A673 (cell line): ENCODE measurements around the gene ZNF441. TPM values are rescaled to one million over a fixed set of nuclear protein-coding genes. Genes with fewer than 3 reads are reported as not detected.

Source experiments
- BruUV-seq: library from RNA; stranded (reverse); fragments of 400-500 nt; replicated peaks from 2 replicates; lab custom pipeline; 2021; lab: Mats Ljungman, UMichigan
- CTCF ChIA-PET: fragments of 300-600 bp; sonication (Branson Sonifier 250); formaldehyde crosslinking; loops from one replicate; lab custom pipeline; 2022; ENCODE audit warnings: antibody characterized with exemption; lab: Charles Lee
- POLR2A ChIA-PET: fragments of 300-600 bp; sonication (Branson Sonifier 250); formaldehyde crosslinking; loops from one replicate; lab custom pipeline; 2022; ENCODE audit warnings: antibody characterized with exemption; ENCODE audit not compliant: low non-redundant PET; lab: Charles Lee
- DNase-seq: peaks from one replicate; pipeline ENCODE4 v3.0.0-alpha.2; 2015; ENCODE audit warnings: low spot score
- H3K27ac ChIP-seq: fragments of 200-600 bp; sonication (generic); 2 replicates; pipeline ENCODE4 v1.5.1; 2016; ENCODE audit warnings: mixed run types, low read depth, mild to moderate bottlenecking, mixed read lengths, antibody characterized with exemption, low read length; ENCODE audit not compliant: poor library complexity, severe bottlenecking
- H3K27me3 ChIP-seq: fragments of 200-600 bp; sonication (generic); replicated peaks from 2 replicates; pipeline ENCODE4 v1.6.1; 2017; ENCODE audit warnings: mixed run types, low read depth, mild to moderate bottlenecking, mixed read lengths, antibody characterized with exemption, low read length; ENCODE audit not compliant: insufficient read depth, poor library complexity
- H3K36me3 ChIP-seq: fragments of 200-600 bp; sonication (generic); 2 replicates; pipeline ENCODE4 v1.6.1; 2016; ENCODE audit warnings: mixed run types, mild to moderate bottlenecking, mixed read lengths, antibody characterized with exemption, low read length; ENCODE audit not compliant: insufficient read depth, poor library complexity, severe bottlenecking
- H3K4me1 ChIP-seq: fragments of 200-600 bp; sonication (generic); 2 replicates; pipeline ENCODE4 v1.6.1; 2017; ENCODE audit warnings: mixed run types, mild to moderate bottlenecking, mixed read lengths, antibody characterized with exemption, low read length; ENCODE audit not compliant: insufficient read depth, poor library complexity, severe bottlenecking
- H3K4me3 ChIP-seq: fragments of 200-600 bp; sonication (generic); 2 replicates; pipeline ENCODE4 v1.5.1; 2016; ENCODE audit warnings: low read depth, mixed run types, mild to moderate bottlenecking, mixed read lengths, low read length; ENCODE audit not compliant: poor library complexity, severe bottlenecking
- H3K9me3 ChIP-seq: fragments of 200-600 bp; sonication (generic); 2 replicates; pipeline ENCODE4 v1.6.1; 2016; ENCODE audit warnings: mixed run types, low read depth, mild to moderate bottlenecking, mixed read lengths, antibody characterized with exemption, low read length; ENCODE audit not compliant: poor library complexity, severe bottlenecking
- EZH2 ChIP-seq: fragments of 200-600 bp; sonication (generic); IDR thresholded peaks from 2 replicates; pipeline ENCODE4 v1.6.1; 2017; ENCODE audit warnings: borderline replicate concordance, low read depth, mild to moderate bottlenecking, mixed read lengths, antibody characterized with exemption, low read length; ENCODE audit not compliant: poor library complexity, severe bottlenecking
- intact Hi-C: fragments of 100-400 bp; cut with micrococcal nuclease; formaldehyde crosslinking; loops from one replicate; pipeline ENCODE4 v1.10.0; 2022; ENCODE audit not compliant: unreplicated experiment
- total RNA-seq: library from RNA; stranded (reverse); gene quantifications from 2 replicates; pipeline ENCODE4 v1.2.3, GENCODE V29; 2021
- TF ChIP-seq, protein P1 (sequence below): fragments of 300-800, 200-600 bp; sonication (generic); conservative IDR thresholded peaks from 2 replicates; pipeline ENCODE4 v1.5.1; 2017; ENCODE audit warnings: low read depth, mild to moderate bottlenecking, antibody characterized with exemption, low read length, moderate library complexity, mixed read lengths

The ZNF441 gene
- total RNA-seq, 1 experiment from 2014 or later, result 3.7 TPM

DNA sequence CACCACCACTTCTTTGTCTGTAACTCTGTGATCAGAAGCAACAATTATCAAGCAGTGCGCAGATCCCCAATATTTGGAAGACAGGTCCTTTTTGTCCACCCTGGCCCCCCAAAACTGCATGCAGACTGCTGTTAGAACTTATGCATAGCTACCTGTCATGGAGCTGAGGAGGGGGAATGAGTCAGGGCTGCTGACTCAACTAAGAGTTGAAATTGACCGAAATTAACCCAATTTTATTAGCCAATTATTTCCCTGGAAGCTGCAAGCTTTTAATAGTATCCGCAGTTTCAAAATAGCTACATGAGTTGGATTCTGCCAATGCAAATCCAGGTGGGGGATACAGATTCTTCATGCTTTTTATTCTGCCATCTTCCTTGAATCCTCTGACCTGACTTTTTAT lies 17.6 kb downstream of the ZNF441 start:
- H3K4me1 ChIP-seq, result no peaks in the 10 kb centered on the region
- TF ChIP-seq EZH2, result no peak
- no peak overlapping the region for H3K4me3 ChIP-seq
- ChIA-PET POLR2A (no interaction called here), CTCF (no interaction called here)
- no peak overlapping the region for H3K27ac ChIP-seq
- peaks cover 92% of the 10 kb centered on the region for H3K9me3 ChIP-seq
- no peak for DNase-seq
- intact Hi-C loops, result no loop called here
- H3K36me3 ChIP-seq, result peaks cover 29% of the 10 kb centered on the region
- no peaks in the 10 kb centered on the region for H3K27me3 ChIP-seq
- BruUV-seq, result no TSS peak

DNA sequence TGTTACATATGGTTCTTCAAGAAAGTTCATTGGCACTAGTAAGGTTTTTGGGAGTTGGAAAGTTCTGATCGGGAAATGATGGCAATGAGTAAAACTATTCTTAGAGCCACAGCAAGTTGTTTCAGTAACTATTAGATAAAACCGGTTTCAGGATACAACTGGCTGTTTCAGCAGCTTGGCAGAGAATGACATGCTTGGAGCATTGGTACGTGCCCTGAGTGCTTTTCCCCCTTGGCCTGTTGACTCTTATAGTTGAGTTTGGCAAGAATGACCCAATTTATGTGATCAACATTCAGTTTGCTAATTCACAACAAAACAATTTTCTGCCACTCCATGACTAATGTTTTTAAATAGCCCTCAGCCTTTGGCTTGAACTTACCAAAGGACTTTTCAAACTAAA lies 20.7 kb downstream of the ZNF441 start:
- Histone ChIP-seq H3K27me3 (no peaks in the 10 kb centered on the region), H3K4me1 (no peaks in the 10 kb centered on the region), H3K4me3 (no peak overlapping the region), H3K27ac (no peak overlapping the region), H3K36me3 (peaks cover under 1% of the 10 kb centered on the region), H3K9me3 (peaks cover 76% of the 10 kb centered on the region)
- no TSS peak for BruUV-seq
- TF ChIP-seq, protein P1, sequence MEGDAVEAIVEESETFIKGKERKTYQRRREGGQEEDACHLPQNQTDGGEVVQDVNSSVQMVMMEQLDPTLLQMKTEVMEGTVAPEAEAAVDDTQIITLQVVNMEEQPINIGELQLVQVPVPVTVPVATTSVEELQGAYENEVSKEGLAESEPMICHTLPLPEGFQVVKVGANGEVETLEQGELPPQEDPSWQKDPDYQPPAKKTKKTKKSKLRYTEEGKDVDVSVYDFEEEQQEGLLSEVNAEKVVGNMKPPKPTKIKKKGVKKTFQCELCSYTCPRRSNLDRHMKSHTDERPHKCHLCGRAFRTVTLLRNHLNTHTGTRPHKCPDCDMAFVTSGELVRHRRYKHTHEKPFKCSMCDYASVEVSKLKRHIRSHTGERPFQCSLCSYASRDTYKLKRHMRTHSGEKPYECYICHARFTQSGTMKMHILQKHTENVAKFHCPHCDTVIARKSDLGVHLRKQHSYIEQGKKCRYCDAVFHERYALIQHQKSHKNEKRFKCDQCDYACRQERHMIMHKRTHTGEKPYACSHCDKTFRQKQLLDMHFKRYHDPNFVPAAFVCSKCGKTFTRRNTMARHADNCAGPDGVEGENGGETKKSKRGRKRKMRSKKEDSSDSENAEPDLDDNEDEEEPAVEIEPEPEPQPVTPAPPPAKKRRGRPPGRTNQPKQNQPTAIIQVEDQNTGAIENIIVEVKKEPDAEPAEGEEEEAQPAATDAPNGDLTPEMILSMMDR, result no peak
- no peak for TF ChIP-seq EZH2
- no peak for DNase-seq
- intact Hi-C loops, result no loop called here
- POLR2A ChIA-PET, result no interaction called here
- CTCF ChIA-PET, result no interaction called here

DNA sequence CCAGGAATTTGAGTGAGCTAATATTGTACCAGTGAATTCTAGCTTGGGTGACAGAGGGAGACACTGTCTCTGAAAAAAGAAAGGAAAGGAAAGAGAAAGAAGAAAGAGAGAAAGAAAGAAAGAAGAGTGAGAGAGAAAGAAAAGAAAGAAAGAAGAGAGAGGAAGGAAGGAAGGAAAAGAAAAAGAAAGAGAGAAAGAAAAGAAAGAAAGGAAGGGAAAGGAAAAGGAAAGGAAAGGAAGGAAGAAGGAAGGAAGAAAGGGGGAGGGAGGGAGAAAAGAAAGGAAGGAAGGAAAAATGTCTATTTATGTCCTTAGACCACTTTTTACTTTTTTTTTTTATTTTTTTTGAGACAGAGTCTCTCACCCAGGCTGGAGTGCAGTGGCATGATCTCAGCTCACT lies 26.1 kb downstream of the ZNF441 start:
- Histone ChIP-seq H3K9me3 (peaks cover 27% of the 10 kb centered on the region), H3K27ac (no peak overlapping the region), H3K27me3 (no peaks in the 10 kb centered on the region), H3K4me3 (no peak overlapping the region), H3K36me3 (no peaks in the 10 kb centered on the region), H3K4me1 (peaks cover 5% of the 10 kb centered on the region)
- ChIA-PET POLR2A (no interaction called here), CTCF (no interaction called here)
- no peak for TF ChIP-seq EZH2
- TF ChIP-seq, protein P1, result no peak
- intact Hi-C loops, result no loop called here
- no peak for DNase-seq
- BruUV-seq, result no TSS peak

DNA sequence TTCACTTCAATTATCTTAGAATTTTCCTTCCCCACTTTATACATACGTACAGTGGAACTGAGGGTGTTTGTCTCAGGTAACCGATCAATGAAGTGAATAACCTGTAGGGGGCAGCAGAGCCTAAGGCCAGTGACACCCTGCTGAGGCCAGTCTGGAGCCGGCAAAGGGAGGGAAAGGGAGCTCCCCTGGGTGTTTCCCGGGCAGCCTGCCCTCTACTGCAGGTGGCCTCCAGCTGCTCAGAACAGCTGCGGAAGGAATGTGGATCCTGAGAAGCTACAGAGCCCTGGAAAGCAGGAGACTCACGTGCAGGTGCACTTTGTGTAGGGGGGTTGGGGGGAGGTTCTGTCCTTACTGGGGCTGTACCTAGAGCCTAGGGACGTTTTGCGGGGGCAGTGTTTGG lies 30.7 kb downstream of the ZNF441 start:
- Histone ChIP-seq H3K36me3 (no peaks in the 10 kb centered on the region), H3K4me1 (peaks cover 8% of the 10 kb centered on the region), H3K27ac (no peak overlapping the region), H3K4me3 (peak overlapping the region; percentile 62), H3K27me3 (no peaks in the 10 kb centered on the region), H3K9me3 (no peaks in the 10 kb centered on the region)
- ChIA-PET POLR2A (no interaction called here), CTCF (interaction anchor here (0.6 to 1.7 kb wide), 15 partner anchors 11 to 343 kb away, joined by 3 to 16 read pairs (median 5); partner anchors contain the start of genes ELOF1, ZNF20, ZNF439 and ZNF440)
- TF ChIP-seq EZH2, result no peak
- TF ChIP-seq, protein P1, result peak; percentile 88
- intact Hi-C loops, result loop anchor here (1.0 to 5.0 kb wide), 3 partner anchors 15 to 190 kb away; no protein-coding TSS in a partner anchor
- BruUV-seq, result no TSS peak
- peak; percentile 87 for DNase-seq
